NCI-H2107 (cell line): ENCODE measurements around the gene SPATA31C2.
"Not testable (repeated sequence)": the region's sequence is repeated elsewhere in the genome, so short reads cannot be mapped to it uniquely, and the experiment has no call there.

Source experiments
- DNase-seq: peaks from one replicate; lab custom pipeline; 2025; lab: John Stamatoyannopoulos, UW

SPATA31C2 gene

DNA sequence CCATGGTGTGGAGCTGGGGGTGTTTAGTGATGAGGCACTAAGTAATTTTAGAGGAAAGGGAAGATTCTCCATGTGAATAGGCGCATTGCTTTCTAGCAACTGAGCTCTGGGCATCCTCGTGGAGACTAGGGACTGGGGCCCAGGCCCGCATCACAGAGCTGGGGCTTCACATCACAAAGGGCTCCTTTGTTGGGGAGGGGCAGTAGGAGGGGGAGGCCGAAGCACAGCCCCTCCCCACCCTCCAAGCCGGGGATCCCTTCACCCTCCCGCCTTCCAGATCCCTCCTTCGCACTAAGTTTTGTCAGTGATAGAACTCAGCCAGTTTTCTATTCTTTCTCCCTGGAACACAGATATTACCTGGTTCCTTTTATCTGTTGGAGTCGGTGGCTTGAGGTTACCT is at the start of gene SPATA31C2:
Gene SPATA31C2 (minus strand): TSS at position 101 of the 400 bp plus-strand sequence. CDS start 29 bp downstream, at position 72.
- DNase-seq: not testable (repeated sequence)

DNA sequence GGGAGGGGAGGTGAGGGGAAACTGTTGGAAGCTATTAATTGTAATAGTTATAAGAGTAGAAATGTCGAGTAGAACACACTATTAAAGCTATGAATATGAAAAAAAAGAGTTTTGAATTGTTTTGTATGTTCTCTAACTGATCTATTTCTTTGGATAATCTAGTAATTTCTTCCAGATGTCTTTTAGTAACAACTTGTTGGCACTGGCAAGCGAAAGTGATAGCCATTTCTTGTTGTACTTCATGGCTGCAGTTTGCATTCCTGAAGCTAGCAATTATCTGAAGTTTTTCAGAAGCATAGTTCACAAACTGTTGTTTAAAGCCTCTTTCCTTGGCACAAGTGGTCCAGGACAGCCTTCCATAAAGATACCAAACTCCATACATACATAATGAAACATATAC is 49.4 kb upstream of the SPATA31C2 start:
- DNase-seq: no peak

DNA sequence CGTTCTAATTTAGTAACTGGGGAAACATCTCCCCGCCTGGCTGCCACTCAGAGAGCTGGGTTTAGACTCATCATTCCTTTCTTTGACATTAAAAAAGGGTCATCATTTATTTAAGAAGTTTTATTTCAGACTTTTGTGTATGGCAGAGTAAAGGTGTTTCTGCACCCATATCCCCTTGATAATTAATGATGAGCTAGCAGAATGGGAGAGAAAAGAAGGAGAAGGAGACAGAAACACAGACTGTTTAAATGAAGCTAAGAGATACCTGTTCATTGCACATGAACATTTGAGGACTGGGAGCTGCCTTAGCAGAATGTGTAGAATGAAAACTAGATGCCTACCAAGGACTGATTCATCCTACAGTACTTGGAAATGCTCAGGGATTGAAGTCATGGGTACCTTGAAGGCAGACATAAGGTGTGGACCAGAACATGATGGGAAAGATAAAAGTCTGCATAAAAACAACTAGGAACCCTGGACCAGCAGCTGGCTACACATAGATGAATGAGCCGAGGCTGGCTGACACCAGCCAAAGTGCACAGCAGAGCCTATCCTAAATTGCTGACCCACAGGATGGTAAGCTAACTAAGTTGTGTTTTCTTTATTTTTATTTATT is 48.3 kb upstream of the SPATA31C2 start:
- DNase-seq: no peak

DNA sequence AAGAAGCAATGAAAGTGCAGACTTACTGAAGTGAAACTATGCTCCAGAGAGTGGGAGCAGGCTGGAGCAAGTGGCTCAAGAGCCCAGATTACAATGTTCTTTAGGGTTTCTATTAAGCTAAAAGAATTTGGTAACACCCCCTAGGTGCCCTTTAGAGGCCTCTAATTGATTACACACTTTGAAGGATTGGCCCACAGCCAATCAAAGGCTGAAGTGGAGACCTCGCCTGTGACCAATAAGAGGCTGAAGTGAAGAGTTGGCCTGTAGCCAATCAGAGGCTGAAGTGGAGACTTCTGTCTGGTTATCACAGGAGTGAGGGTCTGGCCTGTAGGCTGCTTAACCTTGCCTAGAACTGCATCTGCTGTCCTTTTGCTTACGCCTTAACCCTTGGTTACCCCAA is 46.7 kb upstream of the SPATA31C2 start:
- DNase-seq: no peak

DNA sequence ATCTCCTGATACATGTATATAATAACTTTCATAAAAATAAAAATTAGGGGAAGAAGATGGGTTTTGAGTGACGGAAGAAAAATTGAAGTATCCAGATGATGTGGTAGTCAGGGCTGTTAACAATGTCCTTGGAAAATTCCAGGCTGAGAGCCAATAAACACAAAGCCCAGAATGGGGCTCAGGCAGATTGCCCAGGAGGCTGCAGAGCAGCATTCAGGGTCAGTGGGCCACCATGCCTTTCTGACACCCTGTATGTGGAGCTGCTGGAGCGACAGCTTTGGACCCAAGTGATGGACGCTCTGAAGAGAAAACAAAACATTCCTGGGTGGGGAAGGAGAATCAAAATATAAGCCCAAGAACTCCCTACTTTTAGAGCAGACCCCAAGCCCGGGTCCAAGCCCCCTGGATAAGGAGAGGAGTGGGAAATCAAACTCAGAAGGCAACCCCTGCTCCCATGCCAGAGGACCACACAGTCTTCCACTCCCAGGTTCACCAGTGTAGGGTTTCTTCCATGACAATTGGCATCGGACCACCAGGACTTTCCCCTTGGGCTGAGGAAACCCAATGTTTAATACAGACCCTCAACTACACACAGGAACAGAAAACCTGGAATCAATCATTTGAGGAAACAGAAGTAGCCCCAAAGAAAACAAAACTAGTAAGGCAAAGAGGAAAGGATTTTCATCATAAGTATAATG is 45.7 kb upstream of the SPATA31C2 start:
- DNase-seq: no peak

DNA sequence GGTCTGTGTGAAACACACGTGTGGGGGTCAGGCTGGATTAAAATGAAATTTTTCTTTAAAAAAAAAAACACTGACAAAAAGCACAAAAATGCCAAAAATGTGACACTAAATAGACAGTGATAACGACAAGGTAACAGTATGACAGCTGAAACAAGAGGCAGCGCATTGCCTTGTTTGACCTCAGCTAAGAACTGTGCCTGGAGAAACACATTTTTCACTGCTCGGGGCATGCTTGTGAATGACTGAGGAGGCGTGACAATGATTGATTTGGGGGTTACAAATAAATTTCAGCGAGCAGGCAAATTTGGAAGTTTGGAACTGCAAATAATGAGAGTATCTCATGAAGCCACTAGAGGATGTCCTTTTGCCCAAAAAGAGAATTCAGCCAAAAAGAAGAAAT is 44.2 kb upstream of the SPATA31C2 start:
- no peak for DNase-seq

DNA sequence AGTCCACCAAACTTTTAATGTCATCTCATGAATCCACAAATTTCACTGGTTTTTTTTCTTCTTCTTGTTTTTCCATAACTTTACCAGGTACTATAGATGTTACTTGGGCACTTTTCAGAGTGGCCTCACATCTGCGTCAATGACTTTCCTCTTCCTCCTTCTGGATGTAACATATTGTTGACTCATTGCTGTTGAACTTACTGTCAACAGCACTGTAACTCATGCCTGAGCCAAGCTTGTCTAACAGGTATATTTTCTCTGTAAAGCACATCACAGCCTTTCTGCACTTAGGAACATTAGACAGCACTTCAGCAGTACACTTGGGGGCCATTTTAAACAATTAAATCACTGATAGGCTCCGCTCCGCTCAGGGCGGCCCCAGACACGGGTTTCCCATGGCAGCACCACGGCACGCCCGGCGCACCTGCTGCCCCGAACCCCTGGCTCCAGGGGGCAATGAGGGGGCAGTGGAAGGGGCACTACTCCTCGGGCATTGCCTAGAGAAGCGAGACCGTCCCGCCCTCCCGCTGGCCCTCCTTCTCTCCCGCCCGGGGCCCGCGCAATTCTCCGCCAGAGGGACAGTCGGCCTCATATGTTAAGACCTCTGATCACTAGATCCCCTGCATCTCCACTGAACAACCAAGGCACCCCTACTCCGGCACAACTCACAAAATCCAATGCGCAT is 41.9 kb upstream of the SPATA31C2 start:
- no peak for DNase-seq

DNA sequence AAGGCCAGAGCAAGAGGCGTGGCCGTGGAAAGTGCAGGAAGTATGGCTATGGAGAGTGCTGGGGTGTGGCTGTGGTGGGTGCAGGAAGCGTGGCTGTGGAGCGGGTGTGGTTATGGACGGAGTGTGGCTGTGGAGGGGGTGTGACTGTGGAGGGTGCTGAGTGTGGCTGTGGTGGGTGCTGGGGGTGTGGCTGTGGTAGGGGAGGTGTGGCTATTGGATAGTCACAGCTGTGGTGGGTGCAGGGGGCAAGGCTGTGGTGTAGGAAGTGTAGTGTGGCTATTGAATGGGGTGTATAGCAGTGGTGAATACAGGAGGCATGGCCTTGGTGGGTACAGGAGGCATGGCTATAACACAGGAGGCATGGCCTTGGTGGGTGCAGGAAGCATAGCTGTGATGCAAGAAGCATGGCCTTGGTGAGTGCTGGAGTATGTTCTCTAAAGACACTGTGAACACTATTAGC is 40.8 kb upstream of the SPATA31C2 start:
- DNase-seq: no peak

DNA sequence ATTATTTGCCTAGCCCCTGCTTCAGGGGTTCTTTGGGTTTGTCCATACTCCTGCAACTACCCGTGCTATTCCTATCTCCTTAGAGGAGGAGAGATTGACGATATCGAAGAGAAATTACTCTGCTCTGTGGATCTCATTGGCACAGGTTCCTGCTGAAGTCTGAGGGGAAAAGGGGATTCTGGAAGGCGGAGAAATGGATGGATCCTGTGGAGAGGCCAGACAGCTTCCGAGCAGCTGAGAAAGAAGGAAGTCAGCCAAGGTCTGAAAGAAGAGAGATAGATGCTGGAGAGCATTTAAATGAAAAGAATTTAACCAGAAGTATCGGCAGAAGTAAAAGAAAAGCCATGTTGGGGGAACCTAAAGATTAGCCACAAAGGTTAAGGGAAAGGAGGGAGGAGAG is 40.4 kb upstream of the SPATA31C2 start:
- DNase-seq: no peak

DNA sequence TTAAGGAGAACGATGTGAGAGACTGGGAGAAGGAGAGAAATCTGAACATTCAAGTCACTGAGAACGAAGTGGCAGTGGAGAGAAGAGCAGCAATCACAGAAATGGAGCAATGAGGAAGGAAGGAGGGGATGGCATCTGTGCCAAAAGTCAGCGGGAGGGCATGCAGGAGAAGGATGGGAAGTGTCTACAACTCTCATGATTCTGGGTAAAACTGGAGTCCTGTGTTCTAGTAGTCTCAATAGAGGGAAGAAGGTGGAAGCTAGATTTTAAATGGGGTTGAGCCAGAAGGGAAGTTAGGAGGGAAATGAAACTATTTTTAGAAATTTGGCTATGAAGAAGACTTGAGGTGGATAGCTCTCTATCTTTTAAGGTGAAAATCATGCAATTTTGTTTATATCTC is 39.1 kb upstream of the SPATA31C2 start:
- DNase-seq: no peak

DNA sequence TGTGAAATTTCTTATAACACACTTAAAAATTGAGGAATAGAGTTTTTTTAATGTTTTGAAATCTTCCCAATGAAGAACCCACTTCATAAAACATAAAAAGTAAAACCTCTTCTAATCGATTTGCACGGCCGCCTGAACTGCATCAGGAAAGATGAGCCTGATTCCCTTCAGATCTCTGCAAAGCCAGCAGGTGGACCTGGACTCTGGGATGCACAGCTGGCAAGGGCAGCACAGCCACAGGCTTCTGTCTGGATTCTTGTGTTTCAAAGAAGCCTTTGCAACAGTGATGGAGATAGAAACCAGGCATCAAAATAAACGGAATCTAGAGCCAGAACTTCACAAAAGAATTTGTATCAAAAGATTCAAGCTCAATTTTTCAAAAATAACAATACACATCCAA is 36.0 kb upstream of the SPATA31C2 start:
- DNase-seq: no peak

DNA sequence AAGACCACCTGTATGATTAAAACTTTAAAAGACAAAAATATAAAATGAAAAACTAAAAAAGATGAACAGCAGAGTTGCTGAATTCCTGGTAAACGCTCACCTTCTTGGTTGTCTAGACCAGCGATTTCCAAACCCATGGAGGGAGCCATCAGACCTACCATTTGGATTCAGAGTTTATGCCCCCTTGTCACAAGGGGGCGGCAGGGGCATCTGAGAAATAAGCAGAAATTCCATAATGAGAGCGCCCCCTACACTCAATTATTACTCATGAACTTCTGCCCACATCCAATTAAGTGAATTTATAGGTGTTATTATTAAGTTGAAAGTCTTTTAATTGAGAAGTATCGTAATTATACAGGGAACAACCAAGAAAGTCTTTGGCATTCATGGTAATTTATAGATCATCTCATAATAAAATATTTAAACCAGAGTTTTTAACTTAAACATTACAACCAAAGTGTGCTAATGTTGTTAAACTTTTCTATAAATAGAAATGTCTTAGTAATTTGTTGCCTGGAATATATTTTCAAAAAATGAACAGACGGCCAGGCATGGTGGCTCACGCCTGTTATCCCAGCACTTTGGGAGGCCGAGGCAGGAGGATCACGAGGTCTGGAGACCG is 35.2 kb upstream of the SPATA31C2 start:
- no peak for DNase-seq

DNA sequence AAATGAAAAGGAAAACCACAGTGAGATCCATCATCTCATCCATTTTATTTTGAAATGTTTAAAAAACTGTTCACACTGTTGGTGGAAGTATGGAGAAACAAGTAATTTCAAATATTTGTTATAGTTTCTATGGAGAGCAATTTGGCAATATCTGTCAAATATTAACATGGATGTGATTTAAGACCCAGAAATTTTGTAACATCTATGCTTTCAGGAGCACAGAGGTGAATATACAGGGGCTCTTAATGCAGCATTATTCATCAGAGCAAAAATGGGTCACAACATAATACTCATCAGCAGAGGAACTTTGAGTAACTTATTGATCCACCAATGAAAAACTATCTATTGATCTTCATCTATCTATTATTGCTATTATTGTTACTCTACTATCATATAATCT is 31.4 kb upstream of the SPATA31C2 start:
- DNase-seq: no peak

DNA sequence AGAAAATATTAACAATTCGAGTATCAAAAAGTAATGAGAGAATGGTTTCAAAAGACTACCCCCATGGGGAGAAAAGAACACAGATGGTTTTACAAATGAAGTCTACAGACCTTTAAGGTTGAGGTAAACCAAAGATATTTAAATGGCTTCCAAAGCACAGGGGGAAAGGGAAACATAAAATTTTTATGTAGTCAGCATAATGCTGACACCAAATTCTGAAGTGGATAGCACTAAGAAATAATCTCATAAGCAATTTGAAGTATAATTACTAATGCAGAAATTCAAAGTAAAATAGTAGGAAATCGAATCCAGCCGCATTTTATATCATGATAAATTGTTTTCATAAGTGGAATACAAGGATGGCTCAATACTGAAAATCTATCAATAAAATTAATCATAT is 30.3 kb upstream of the SPATA31C2 start:
- no peak for DNase-seq

DNA sequence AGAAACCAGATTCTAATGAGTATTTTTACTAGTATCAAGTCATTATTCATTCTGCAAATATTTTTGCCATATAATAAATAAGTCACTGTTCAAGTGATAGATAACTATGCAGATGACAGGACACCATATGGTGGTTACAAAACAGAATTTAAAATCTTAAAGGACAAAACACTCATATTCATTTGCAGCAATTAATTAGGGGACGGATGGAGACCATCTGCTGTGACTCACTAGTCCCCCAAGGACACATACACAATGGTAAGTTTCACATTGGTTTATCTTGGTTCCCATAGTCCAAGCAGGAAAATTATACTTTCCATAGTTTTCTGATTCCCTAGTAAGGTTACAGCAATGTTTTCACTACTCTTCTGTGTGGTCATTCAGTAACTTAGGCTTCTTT is 28.4 kb upstream of the SPATA31C2 start:
- DNase-seq: no peak

DNA sequence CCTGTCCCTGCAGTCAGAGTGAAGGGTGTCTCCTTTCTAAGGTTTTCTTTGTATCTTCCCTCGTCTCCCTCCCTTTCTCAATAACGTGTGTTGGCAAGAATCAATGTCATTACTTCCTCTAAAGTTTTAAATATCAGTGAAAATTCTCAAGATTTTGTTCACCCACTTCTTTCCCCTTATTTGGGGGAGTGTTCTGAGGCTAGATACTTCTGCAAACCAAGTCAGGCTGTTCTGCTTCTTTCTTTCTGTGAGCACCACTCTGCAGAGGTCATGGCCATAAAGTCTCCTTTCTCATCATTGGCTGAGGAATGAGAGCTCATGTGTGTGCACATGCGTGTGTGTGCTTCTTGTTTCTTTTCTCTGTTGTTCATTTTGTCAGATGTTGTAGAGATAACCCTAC is 26.6 kb upstream of the SPATA31C2 start:
- no peak for DNase-seq

DNA sequence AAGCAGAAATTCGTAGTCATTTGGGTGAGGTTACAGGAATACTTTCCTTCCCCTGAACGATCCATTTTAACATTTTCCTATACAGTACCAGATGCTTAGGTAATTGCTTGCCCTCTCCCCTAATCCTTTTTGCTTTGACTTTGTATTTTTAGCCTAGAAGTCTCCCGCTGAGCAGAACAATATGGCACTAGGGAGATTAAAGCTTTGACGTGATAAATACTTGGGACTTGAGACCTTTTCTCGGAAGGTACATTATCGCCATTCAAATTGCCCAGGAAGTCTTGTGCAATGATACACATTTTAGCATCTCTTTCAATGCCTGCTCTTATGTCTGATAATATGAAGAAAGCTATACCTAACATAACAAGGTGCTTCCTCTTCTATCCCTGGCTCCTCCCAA is 22.9 kb upstream of the SPATA31C2 start:
- no peak for DNase-seq

DNA sequence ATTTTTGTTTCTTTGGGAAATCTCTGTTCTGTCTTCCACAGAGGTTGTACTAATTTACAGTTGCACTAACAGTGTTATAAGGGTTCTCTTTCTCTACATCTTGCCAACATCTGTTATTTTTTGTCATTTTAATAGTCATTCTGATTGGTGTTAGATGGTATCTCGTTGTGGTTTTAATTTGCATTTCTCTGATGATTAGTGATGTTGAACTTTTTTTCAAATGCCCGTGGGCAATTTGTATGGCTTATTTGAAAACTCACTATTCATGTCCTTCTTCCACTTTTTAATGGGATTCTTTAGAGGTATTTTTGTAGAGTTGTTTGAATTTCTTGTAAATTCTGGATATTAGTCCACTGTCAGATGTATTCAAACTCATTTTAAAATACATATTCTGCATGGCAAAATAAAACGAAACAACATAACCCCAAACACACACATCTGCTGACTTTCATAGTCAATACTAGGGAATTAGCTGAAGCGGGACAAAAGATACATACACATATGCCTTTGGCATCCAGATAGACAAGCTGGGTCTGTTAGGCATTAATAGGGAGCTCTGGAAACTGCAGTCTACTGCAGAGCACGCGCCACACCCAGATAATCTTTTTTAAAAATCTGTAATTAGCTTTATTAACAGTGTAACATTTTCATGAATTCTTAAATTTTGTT is 5.8 kb upstream of the SPATA31C2 start:
- DNase-seq: no peak

DNA sequence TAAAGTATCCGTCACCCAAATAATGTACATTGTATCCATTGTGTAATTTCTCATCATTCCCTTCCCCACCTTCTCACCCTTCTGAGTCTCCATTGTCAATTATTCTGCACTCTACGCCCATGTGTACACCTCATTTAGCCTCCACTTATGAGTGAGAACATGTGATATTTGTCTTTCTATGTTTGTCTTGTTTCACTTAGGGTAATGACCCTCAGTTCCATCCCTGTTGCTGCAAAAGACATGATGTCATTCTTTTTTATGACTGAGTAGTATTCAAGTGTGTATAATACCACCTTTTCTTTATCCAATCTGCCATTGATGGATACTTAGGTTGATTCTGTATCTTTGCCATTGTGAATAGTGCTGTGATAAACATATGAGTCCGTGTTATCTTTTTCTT is 4.9 kb upstream of the SPATA31C2 start:
- DNase-seq: no peak

DNA sequence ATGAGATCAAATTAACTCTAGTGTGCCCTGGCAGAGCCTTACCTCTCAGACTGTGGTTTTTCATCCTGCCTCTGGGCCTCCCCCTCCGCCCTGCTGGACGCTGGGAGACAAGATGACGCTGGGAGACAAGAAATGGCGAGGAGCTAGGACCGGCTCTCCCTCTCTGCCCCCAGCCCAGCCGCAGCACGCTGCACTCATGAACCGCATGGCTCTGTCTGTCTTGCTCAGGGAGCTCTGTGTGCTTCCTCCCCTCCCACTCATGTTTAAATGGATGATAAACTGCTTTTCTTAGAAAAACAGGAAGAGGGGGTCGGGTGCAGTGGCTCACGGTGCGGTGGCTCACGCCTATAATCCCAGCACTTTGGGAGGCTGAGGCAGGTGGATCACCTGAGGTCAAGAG is 4.7 kb downstream of the SPATA31C2 start:
- not testable (repeated sequence) for DNase-seq

DNA sequence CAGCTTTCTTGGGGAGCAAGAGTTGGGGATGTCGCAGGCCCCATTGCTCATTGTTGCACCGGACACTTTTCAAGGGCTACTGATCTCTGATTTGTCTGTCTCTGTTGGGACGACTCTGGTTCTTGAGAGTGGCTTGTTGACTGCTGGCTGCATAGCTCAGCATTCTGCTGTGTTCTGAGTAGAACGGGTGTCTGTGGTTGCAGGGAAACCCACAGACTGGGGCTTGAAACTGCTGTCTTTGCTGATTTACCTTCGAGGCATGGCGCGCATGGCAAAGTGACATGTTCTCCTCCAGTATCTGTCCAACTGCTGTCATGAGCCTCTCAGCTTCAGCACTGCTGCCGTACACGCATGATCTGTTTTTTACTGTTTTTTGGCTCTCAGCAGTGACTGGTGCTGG is 8.7 kb downstream of the SPATA31C2 start:
- not testable (repeated sequence) for DNase-seq

DNA sequence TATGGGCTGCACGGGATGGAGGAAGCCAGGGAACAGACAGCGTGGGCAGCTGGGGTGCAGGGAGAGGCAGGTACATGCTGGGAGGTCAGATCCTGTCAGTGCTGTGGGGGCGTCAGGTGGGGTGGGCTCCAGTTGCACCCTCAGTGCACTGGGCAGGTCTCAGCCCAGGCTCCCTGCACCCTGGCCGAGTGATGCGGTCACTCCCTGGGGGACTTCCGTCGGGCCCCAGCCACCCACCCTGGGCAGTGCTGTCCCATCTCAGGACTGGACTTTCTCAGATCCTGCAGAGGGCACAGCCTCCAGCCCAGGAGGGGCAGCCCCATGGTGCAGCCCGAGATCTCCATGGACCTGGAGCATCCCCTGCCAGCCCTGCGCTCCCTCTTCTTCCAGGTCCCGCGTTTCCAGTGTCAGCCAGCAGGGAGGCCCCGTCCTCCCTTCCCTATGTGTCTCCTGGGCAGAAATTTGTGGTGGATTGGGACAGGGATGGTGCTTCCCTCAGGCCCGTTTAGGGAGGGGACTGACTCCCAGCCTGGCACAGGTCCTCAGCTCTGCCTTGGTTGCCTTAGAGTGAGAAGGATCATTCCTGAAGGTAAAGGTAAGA is 10.5 kb downstream of the SPATA31C2 start:
- DNase-seq: not testable (repeated sequence)
